ENCODE results near the gene TERB2.

- TF ChIP-seq POLR2A (IDR thresholded peaks at IDR 0.05), result no peak
- no peak for TF ChIP-seq CTCF (IDR thresholded peaks at IDR 0.05)
- no peak for TF ChIP-seq POLR2AphosphoS5 (IDR thresholded peaks at IDR 0.05)
Observed at GRCh38 chr15:45023659-45024225, 67.3 kb downstream of the TERB2 start.
